ENCODE measurements around the gene LRR1. TPM values are rescaled to one million over a fixed set of nuclear protein-coding genes. Genes with fewer than 3 reads are reported as not detected.
A peak's percentile ranks its signal among the peaks of the same experiment; 100 is the strongest.
"Not testable (repeated sequence)": the region's sequence is repeated elsewhere in the genome, so short reads cannot be mapped to it uniquely, and the experiment has no call there.

Gene LRR1
- polyA plus RNA-seq, 4 donors: 13.3 to 21.0 (median 16.2) TPM

- Histone ChIP-seq H3K27ac (ENCODE audit: low read depth in 1 of 3, low read length in 2 of 3) (no peak overlapping the region), H3K36me3 (ENCODE audit: control insufficient read depth in 3 of 3, insufficient read depth in 2 of 3, low read depth in 1 of 3, low read length in 3 of 3) (peaks cover 0 to 22% (median 2%) of the 10 kb centered on the region in 3 donors), H3K4me3 (ENCODE audit: low read depth in 1 of 3, low read length in 3 of 3) (no peak overlapping the region), H3K4me1 (ENCODE audit: control insufficient read depth in 3 of 3, insufficient read depth in 2 of 3, low read depth in 1 of 3, low read length in 2 of 3) (peaks cover 0 to 10% (median 2%) of the 10 kb centered on the region in 3 donors), H3K27me3 (ENCODE audit: control insufficient read depth in 3 of 3, insufficient read depth in 3 of 3, low read length in 3 of 3) (no peaks in the 10 kb centered on the region), H3K9me3 (ENCODE audit: control insufficient read depth in 2 of 2, insufficient read depth in 1 of 2, low read depth in 1 of 2, low read length in 1 of 2) (no peaks in the 10 kb centered on the region)
- WGBS, 3 donors: 51 to 71% (median 70%) methylated on average over 6 of the region's 6 CpGs
- DNase-seq: peak in 1 of 2 donors; percentile 11
- no peak for FAIRE-seq
Measured at GRCh38 chr14:49583629-49584028, 15.1 kb upstream of the LRR1 start.

GRCh38 chr14:49584058-49584457, 14.7 kb upstream of the LRR1 start:
- Histone ChIP-seq H3K4me1 (ENCODE audit: control insufficient read depth in 3 of 3, insufficient read depth in 2 of 3, low read depth in 1 of 3, low read length in 2 of 3) (peaks cover 0 to 10% (median 2%) of the 10 kb centered on the region in 3 donors), H3K9me3 (ENCODE audit: control insufficient read depth in 2 of 2, insufficient read depth in 1 of 2, low read depth in 1 of 2, low read length in 1 of 2) (no peaks in the 10 kb centered on the region), H3K27ac (ENCODE audit: low read depth in 1 of 3, low read length in 2 of 3) (peak overlapping the region in 1 of 3 donors; percentile 53), H3K36me3 (ENCODE audit: control insufficient read depth in 3 of 3, insufficient read depth in 2 of 3, low read depth in 1 of 3, low read length in 3 of 3) (peaks cover 0 to 22% (median 2%) of the 10 kb centered on the region in 3 donors), H3K27me3 (ENCODE audit: control insufficient read depth in 3 of 3, insufficient read depth in 3 of 3, low read length in 3 of 3) (no peaks in the 10 kb centered on the region), H3K4me3 (ENCODE audit: low read depth in 1 of 3, low read length in 3 of 3) (peak overlapping the region in 2 of 3 donors; percentile 80 to 96)
- DNase-seq: peak in 1 of 2 donors; percentile 20
- no peak for FAIRE-seq
- 61 to 71% (median 67%) methylated on average over 11 of the region's 11 CpGs for WGBS, 3 donors

GRCh38 chr14:49584981-49585640, 13.6 kb upstream of the LRR1 start:
- H3K9me3 ChIP-seq (ENCODE audit: control insufficient read depth in 2 of 2, insufficient read depth in 1 of 2, low read depth in 1 of 2, low read length in 1 of 2); FAIRE-seq; H3K27me3 ChIP-seq (ENCODE audit: control insufficient read depth in 3 of 3, insufficient read depth in 3 of 3, low read length in 3 of 3); H3K4me1 ChIP-seq (ENCODE audit: control insufficient read depth in 3 of 3, insufficient read depth in 2 of 3, low read depth in 1 of 3, low read length in 2 of 3): not testable (repeated sequence)
- WGBS, 3 donors: 3 to 9% (median 4%) methylated on average over 32 of the region's 32 CpGs
- Histone ChIP-seq H3K27ac (ENCODE audit: low read depth in 1 of 3, low read length in 2 of 3) (peak overlapping the region; percentile 89 to 98 (median 91)), H3K36me3 (ENCODE audit: control insufficient read depth in 3 of 3, insufficient read depth in 2 of 3, low read depth in 1 of 3, low read length in 3 of 3) (peaks cover 0 to 22% (median 2%) of the 10 kb centered on the region in 3 donors), H3K4me3 (ENCODE audit: low read depth in 1 of 3, low read length in 3 of 3) (peak overlapping the region; percentile 80 to 96 (median 87))
- DNase-seq: peak in 1 of 2 donors; percentile 39

GRCh38 chr14:49585803-49586672, 12.7 kb upstream of the LRR1 start, which contains the start of gene RPS29:
Gene RPS29 (minus strand): TSS chr14:49586380. CDS start chr14:49586346, 34 bp downstream.
- Histone ChIP-seq H3K4me3 (ENCODE audit: low read depth in 1 of 3, low read length in 3 of 3) (peak within 1 kb of the TSS; percentile 80 to 96 (median 87)), H3K27ac (ENCODE audit: low read depth in 1 of 3, low read length in 2 of 3) (peak within 1 kb of the TSS; percentile 89 to 98 (median 91)), H3K4me1 (ENCODE audit: control insufficient read depth in 3 of 3, insufficient read depth in 2 of 3, low read depth in 1 of 3, low read length in 2 of 3) (peaks cover 0 to 10% (median 2%) of the 10 kb centered on the region in 3 donors), H3K27me3 (ENCODE audit: control insufficient read depth in 3 of 3, insufficient read depth in 3 of 3, low read length in 3 of 3) (no peaks in the 10 kb centered on the region), H3K9me3 (ENCODE audit: control insufficient read depth in 2 of 2, insufficient read depth in 1 of 2, low read depth in 1 of 2, low read length in 1 of 2) (no peaks in the 10 kb centered on the region), H3K36me3 (ENCODE audit: control insufficient read depth in 3 of 3, insufficient read depth in 2 of 3, low read depth in 1 of 3, low read length in 3 of 3) (peaks cover 0 to 22% (median 2%) of the 10 kb centered on the region in 3 donors)
- DNase-seq: peak; percentile 100
- 0% methylated on average over 53 to 55 of the region's 55 CpGs for WGBS, 3 donors
- no peak for FAIRE-seq

- Histone ChIP-seq H3K4me3 (ENCODE audit: low read depth in 1 of 3, low read length in 3 of 3) (peak overlapping the region in 2 of 3 donors; percentile 21 to 96), H3K9me3 (ENCODE audit: control insufficient read depth in 2 of 2, insufficient read depth in 1 of 2, low read depth in 1 of 2, low read length in 1 of 2) (no peaks in the 10 kb centered on the region), H3K27ac (ENCODE audit: low read depth in 1 of 3, low read length in 2 of 3) (peak overlapping the region; percentile 66 to 98 (median 91)), H3K4me1 (ENCODE audit: control insufficient read depth in 3 of 3, insufficient read depth in 2 of 3, low read depth in 1 of 3, low read length in 2 of 3) (peaks cover 0 to 10% (median 2%) of the 10 kb centered on the region in 3 donors), H3K27me3 (ENCODE audit: control insufficient read depth in 3 of 3, insufficient read depth in 3 of 3, low read length in 3 of 3) (no peaks in the 10 kb centered on the region), H3K36me3 (ENCODE audit: control insufficient read depth in 3 of 3, insufficient read depth in 2 of 3, low read depth in 1 of 3, low read length in 3 of 3) (peaks cover 0 to 18% (median 2%) of the 10 kb centered on the region in 3 donors)
- WGBS, 3 donors: 1 to 2% (median 1%) methylated on average over 9 to 12 of the region's 21 CpGs
- DNase-seq (peak; percentile 77 to 84), FAIRE-seq (no peak)
Measured at GRCh38 chr14:49586673-49587460, 11.9 kb upstream of the LRR1 start.

- 89 to 95% (median 92%) methylated on average over 3 of the region's 3 CpGs for WGBS, 3 donors
- FAIRE-seq: no peak
Measured at GRCh38 chr14:49589387-49589786, 9.4 kb upstream of the LRR1 start.

GRCh38 chr14:49593016-49593415, 5.7 kb upstream of the LRR1 start:
- Histone ChIP-seq H3K4me3 (ENCODE audit: low read depth in 1 of 3, low read length in 3 of 3) (no peak overlapping the region), H3K27me3 (ENCODE audit: control insufficient read depth in 3 of 3, insufficient read depth in 3 of 3, low read length in 3 of 3) (no peaks in the 10 kb centered on the region), H3K36me3 (ENCODE audit: control insufficient read depth in 3 of 3, insufficient read depth in 2 of 3, low read depth in 1 of 3, low read length in 3 of 3) (no peaks in the 10 kb centered on the region), H3K9me3 (ENCODE audit: control insufficient read depth in 2 of 2, insufficient read depth in 1 of 2, low read depth in 1 of 2, low read length in 1 of 2) (no peaks in the 10 kb centered on the region), H3K4me1 (ENCODE audit: control insufficient read depth in 3 of 3, insufficient read depth in 2 of 3, low read depth in 1 of 3, low read length in 2 of 3) (peaks cover 0 to 16% (median 0%) of the 10 kb centered on the region in 3 donors), H3K27ac (ENCODE audit: low read depth in 1 of 3, low read length in 2 of 3) (no peak overlapping the region)
- 42 to 60% (median 52%) methylated on average over 3 of the region's 3 CpGs for WGBS, 3 donors
- DNase-seq: peak in 1 of 2 donors; percentile 30
- no peak for FAIRE-seq

More at GRCh38 chr14:49589387-49589786, 9.4 kb upstream of the LRR1 start:
- no peaks in the 10 kb centered on the region for H3K27me3 ChIP-seq (ENCODE audit: control insufficient read depth in 3 of 3, insufficient read depth in 3 of 3, low read length in 3 of 3)
- no peak overlapping the region for H3K4me3 ChIP-seq (ENCODE audit: low read depth in 1 of 3, low read length in 3 of 3)
- peaks cover 0 to 4% (median 0%) of the 10 kb centered on the region in 3 donors for H3K36me3 ChIP-seq (ENCODE audit: control insufficient read depth in 3 of 3, insufficient read depth in 2 of 3, low read depth in 1 of 3, low read length in 3 of 3)
- H3K27ac ChIP-seq (ENCODE audit: low read depth in 1 of 3, low read length in 2 of 3): no peak overlapping the region
- H3K9me3 ChIP-seq (ENCODE audit: control insufficient read depth in 2 of 2, insufficient read depth in 1 of 2, low read depth in 1 of 2, low read length in 1 of 2): no peaks in the 10 kb centered on the region
- peaks cover 0 to 7% (median under 1%) of the 10 kb centered on the region in 3 donors for H3K4me1 ChIP-seq (ENCODE audit: control insufficient read depth in 3 of 3, insufficient read depth in 2 of 3, low read depth in 1 of 3, low read length in 2 of 3)
- no peak for DNase-seq

Data from small intestine (tissue), 7 donors.